ENCODE measurements around the gene C16orf86.

- no peak for TF ChIP-seq CTCF (IDR thresholded peaks at IDR 0.05)
- TF ChIP-seq POLR2A (IDR thresholded peaks at IDR 0.05), result no peak
These were observed 17.1 kb upstream of the C16orf86 start for GRCh38 chr16:67649494-67649931.

All from Peyer's patch (tissue), 4 donors.